Loucy (cell line): Measurements from ENCODE around the gene EP400.

Source experiments
- CTCF ChIP-seq: fragments of 200-600 bp; sonication (generic); conservative IDR thresholded peaks from 2 replicates; pipeline ENCODE4 v1.5.1; 2014; ENCODE audit warnings: mild to moderate bottlenecking, antibody characterized with exemption, low read length
- EZH2phosphoT487 ChIP-seq: fragments of 200-600 bp; IDR thresholded peaks from 2 replicates; pipeline ENCODE4 v1.6.1; 2018; ENCODE audit warnings: antibody characterized with exemption, mild to moderate bottlenecking, moderate library complexity, borderline replicate concordance

GRCh38 chr12:132061197-132061596 lies 111.5 kb downstream of the EP400 start:
- no peak for TF ChIP-seq CTCF
- no peak for TF ChIP-seq EZH2phosphoT487
